ENCODE results near the gene C1QTNF5. TPM values are rescaled to one million over a fixed set of nuclear protein-coding genes. Genes with fewer than 3 reads are reported as not detected.

Gene C1QTNF5
- total RNA-seq, 2 donors from 2014 or later, result not detected

- ATAC-seq (no peak), DNase-seq (ENCODE audit: low spot score in 2 of 2) (no peak)
- H3K27ac Mint-ChIP-seq, result no peak overlapping the region
- no peaks in the 10 kb centered on the region for H3K9me3 Mint-ChIP-seq
- peaks cover 14 to 29% of the 10 kb centered on the region in 2 donors for H3K36me3 Mint-ChIP-seq
Observed at GRCh38 chr11:119303227-119303718, 37.4 kb downstream of the C1QTNF5 start.

GRCh38 chr11:119300198-119300964, 40.3 kb downstream of the C1QTNF5 start:
- peak overlapping the region in 1 of 2 donors; percentile 72 for H3K27ac Mint-ChIP-seq
- ATAC-seq, result no peak
- no peaks in the 10 kb centered on the region for H3K9me3 Mint-ChIP-seq
- DNase-seq (ENCODE audit: low spot score in 2 of 2), result no peak
- peaks cover 18 to 33% of the 10 kb centered on the region in 2 donors for H3K36me3 Mint-ChIP-seq

DNA sequence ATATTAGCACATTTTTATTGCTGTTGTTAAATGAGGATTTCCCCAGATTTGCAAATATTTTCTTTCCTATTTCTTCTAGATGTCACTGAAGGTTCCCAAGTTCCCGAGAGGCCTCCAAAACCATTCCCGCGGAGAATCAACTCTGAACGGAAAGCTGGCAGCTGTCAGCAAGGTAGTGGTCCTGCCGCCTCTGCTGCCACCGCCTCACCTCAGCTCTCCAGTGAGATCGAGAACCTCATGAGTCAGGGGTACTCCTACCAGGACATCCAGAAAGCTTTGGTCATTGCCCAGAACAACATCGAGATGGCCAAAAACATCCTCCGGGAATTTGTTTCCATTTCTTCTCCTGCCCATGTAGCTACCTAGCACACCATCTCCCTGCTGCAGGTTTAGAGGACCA, 41.3 kb downstream of the C1QTNF5 start:
- Mint-ChIP-seq H3K36me3 (peaks cover 12 to 26% of the 10 kb centered on the region in 2 donors), H3K27ac (no peak overlapping the region), H3K9me3 (no peaks in the 10 kb centered on the region)
- ATAC-seq (no peak), DNase-seq (ENCODE audit: low spot score in 2 of 2) (no peak)

DNA sequence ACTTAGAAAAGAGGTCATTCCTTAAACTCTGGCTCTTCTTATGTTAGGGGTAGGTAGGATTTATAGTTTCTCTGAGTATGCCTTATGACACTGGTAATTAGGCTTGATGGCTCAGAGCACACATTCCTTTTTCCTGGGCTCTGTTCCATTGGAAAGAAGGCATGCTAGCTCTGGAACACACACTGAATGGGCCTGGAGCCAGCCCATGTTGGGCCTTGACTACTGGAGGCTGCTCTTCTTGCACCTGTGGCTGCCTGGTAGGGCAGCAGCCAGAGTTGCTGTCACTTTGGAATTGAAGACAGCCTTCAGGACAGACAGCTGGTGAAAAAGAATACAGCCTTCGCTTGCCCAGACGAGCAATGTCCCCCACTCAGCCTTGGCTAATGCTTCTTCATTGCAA, 42.0 kb downstream of the C1QTNF5 start:
- no peaks in the 10 kb centered on the region for H3K9me3 Mint-ChIP-seq

DNA sequence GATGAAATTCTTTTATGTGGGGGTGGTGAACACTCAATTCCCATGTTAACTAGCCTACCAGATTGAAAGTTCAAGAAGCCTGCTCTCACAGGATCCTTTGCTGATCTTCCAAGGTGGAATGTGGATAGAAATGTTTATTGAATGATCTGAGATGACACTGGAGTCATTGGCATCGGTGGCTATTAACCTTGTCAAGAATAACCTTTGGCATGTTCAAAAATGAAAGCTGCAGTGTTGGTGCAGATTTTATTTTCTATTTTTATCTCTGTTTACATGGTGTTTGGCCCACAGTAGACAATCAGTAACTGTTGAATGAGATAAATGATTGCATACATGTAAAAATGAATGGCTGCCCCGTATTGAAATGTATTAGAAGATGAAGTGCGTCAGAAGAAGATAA, 42.7 kb downstream of the C1QTNF5 start:
- Mint-ChIP-seq H3K36me3 (peaks cover 4 to 11% of the 10 kb centered on the region in 2 donors), H3K9me3 (no peaks in the 10 kb centered on the region)

More for the DNA sequence above, 42.0 kb downstream of the C1QTNF5 start:
- DNase-seq (ENCODE audit: low spot score in 2 of 2), result no peak
- Mint-ChIP-seq H3K36me3 (peaks cover 11 to 19% of the 10 kb centered on the region in 2 donors), H3K27ac (no peak overlapping the region)
- ATAC-seq, result no peak

DNA sequence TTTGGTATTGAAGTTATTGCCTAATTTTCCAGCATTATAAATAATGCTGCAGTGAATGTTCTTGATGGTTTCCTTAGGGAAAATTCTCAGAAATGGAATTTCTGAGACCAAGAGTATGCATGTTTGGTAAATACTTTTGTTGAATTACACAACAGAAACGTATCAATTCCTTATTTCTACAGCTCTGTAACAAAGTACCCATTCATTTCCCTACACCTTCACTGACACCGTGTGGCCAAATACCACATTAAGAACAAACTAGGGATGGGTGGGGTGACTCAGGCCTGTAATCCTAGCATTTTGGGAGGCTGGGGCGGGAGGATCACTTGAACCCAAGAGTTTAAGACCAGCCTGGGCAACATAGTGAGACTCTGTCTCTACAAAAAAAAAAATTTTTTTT, 45.5 kb downstream of the C1QTNF5 start:
- DNase-seq (ENCODE audit: low spot score in 2 of 2), result no peak
- Mint-ChIP-seq H3K9me3 (no peaks in the 10 kb centered on the region), H3K27ac (no peak overlapping the region), H3K36me3 (peaks cover 4 to 5% of the 10 kb centered on the region in 2 donors)
- no peak for ATAC-seq

More for the DNA sequence above, 42.7 kb downstream of the C1QTNF5 start:
- peak overlapping the region in 1 of 2 donors; percentile 25 for H3K27ac Mint-ChIP-seq
- DNase-seq (ENCODE audit: low spot score in 2 of 2), result no peak
- ATAC-seq, result no peak

- H3K36me3 Mint-ChIP-seq, result peaks cover 4 to 5% of the 10 kb centered on the region in 2 donors
- no peak overlapping the region for H3K27ac Mint-ChIP-seq
- DNase-seq (ENCODE audit: low spot score in 2 of 2), result no peak
Observed at GRCh38 chr11:119293461-119293860, 47.2 kb downstream of the C1QTNF5 start.

DNA sequence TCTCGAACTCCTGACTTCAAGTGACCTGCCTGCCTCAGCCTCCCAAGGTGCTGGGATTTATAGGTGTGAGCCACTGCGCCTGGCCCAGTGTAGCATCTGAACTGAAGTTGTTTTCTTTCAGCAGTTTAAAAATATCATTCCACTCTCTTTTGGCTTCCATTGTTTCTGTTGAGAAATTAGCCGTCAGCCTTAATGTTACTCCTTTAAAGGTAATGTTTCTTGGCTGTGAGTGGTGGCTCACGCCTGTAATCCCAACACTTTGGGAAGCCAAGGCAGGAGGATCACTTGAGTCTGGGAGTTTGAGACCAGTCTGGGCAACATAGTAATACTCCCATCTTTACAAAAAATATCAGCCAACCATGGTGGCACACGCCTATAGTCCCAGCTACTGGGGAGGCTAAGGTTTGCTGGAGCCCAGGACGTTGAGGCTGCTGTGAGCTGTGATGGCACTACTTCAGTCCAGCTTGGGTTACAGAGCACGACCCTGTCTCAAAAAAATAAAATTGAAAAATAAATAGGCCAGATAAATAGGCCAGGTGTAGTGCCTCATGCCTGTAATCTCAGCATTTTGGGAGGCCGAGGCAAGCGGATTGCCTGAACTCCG, 49.7 kb downstream of the C1QTNF5 start:
- no peak for ATAC-seq

More at GRCh38 chr11:119293461-119293860, 47.2 kb downstream of the C1QTNF5 start:
- ATAC-seq, result no peak
- H3K9me3 Mint-ChIP-seq, result no peaks in the 10 kb centered on the region

More for the DNA sequence above, 49.7 kb downstream of the C1QTNF5 start:
- DNase-seq (ENCODE audit: low spot score in 2 of 2), result no peak
- H3K9me3 Mint-ChIP-seq, result no peaks in the 10 kb centered on the region
- H3K27ac Mint-ChIP-seq, result no peak overlapping the region
- H3K36me3 Mint-ChIP-seq, result peaks cover 0 to 11% of the 10 kb centered on the region in 2 donors

Other genes with a start within 250 kb of the C1QTNF5 start
- gene DPAGT1, start 239.0 kb downstream of the C1QTNF5 start, total RNA-seq, result 10 to 100 TPM; 74.7 to 79.9 TPM
- 10 to 100 TPM; 19.1 to 43.2 TPM for gene C2CD2L, start 233.5 kb downstream of the C1QTNF5 start, total RNA-seq
- gene HINFP, start 219.3 kb downstream of the C1QTNF5 start, total RNA-seq, result 10 to 100 TPM; 38.0 to 53.3 TPM
- under 1 TPM; 0.12 to 0.25 TPM for gene ABCG4, start 191.8 kb downstream of the C1QTNF5 start, total RNA-seq
- gene NLRX1, start 172.2 kb downstream of the C1QTNF5 start, total RNA-seq, result 10 to 100 TPM; 13.5 to 21.8 TPM
- gene NHERF4, start 155.4 kb downstream of the C1QTNF5 start, total RNA-seq, result under 1 TPM; 0.23 to 0.30 TPM
- 10 to 100 TPM; 32.3 to 50.0 TPM for gene CBL, start 134.5 kb downstream of the C1QTNF5 start, total RNA-seq
- 10 to 100 TPM in 1 of 2 donors, 1 to 10 TPM in 1; 3.5 to 15.7 TPM for gene MCAM, start 23.8 kb downstream of the C1QTNF5 start, total RNA-seq
- gene RNF26, start 6.4 kb downstream of the C1QTNF5 start, total RNA-seq, result 10 to 100 TPM; 37.6 to 38.8 TPM
- not detected for gene MFRP, start 5.8 kb upstream of the C1QTNF5 start, total RNA-seq
- gene USP2, start 40.8 kb upstream of the C1QTNF5 start, total RNA-seq, result 1 to 10 TPM in 1 of 2 donors, under 1 TPM in 1; 0.66 to 1.3 TPM
- not detected for gene THY1, start 82.3 kb upstream of the C1QTNF5 start, total RNA-seq